ENCODE results near the gene IDUA.
"Not testable (repeated sequence)": the region's sequence is repeated elsewhere in the genome, so short reads cannot be mapped to it uniquely, and the experiment has no call there.

IDUA gene

DNA sequence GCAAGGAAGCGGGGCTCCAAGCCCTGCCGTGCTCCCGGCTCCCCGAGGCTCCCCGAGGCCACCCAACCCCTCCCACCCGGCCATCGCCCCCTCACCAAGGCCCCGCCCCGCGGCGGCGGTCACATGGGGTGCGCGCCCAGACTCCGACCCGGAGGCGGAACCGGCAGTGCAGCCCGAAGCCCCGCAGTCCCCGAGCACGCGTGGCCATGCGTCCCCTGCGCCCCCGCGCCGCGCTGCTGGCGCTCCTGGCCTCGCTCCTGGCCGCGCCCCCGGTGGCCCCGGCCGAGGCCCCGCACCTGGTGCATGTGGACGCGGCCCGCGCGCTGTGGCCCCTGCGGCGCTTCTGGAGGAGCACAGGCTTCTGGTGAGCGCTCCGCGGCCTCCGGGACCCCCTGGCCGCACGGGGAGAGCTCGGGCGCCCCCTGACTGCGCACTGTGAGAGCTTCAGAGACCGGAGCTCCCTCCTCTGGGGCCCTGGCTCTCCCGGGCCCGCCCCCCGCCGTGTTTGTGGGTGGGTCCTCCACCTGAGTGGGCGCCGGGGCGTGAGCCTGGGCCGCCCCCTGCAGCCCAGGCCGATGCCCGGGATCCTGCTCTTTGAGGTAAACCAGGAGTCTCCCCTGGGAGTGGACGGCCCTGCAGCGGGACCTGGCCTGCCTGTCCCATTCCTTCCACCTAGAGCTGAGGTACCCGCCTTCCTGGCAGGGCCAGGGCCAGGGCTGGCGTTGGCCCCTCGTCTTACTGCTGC is at the start of gene IDUA:
Gene IDUA (plus strand): TSS at position 166 of the 745 bp plus-strand sequence. CDS start 41 bp downstream, at position 207.
- peak; percentile 36 for DNase-seq

DNA sequence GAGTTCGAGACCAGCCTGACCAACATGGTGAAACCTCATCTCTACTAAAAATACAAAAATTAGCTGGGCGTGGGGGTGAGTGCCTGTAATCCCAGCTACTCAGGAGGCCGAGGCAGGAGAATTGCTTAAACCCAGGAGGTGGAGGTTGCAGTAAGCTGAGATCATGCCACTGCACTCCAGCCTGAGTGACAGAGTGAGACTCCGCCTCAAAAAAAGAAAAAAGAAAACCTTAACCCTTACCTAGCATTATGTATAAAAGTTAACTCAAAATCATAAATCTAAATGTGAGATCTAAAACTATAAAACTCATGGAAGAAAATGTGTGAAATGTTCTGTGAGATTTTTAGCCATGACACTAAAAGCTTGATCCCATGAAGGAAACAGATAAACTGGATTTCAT is 47.3 kb upstream of the IDUA start:
- DNase-seq: not testable (repeated sequence)

DNA sequence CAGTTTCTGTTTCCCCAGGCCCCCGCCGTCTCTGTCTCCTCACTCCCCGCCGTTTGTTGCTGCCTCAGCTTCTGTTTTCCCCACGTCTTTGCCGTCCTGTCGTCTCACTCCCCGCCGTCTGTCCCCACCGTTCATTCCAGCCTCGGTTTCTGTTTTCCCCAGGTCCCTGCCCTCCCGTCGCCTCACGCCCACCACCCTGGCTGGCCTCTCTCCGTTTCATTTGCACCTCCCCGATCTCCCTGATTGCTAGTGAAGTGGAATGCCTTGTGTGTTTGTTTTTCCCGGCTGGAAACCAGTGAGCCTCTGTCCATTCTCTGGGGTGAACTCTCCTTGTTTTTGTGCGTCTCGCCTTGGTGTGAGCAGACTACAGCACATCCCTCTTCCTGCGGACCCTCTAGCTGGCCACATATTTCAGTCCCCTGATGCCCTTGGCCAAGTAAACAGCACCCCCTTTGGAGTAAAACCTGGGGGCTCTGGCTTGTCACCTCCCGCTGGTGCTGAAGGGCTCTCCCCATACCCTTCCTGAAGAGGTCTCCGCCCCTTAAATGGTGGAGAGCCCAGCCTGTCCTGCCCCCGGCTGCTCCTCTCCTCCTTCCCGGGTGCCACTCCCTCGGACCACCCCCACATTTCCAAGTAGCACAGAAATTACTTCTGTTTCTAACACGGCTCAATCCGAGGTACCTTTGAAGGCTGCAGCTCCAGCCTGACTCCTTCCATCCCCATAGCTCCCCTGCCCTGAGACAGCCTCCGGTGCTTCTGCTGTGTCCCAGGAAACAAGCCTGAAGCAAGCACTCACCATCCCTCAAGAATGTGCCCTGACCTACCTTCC is 41.4 kb upstream of the IDUA start:
- no peak for DNase-seq

DNA sequence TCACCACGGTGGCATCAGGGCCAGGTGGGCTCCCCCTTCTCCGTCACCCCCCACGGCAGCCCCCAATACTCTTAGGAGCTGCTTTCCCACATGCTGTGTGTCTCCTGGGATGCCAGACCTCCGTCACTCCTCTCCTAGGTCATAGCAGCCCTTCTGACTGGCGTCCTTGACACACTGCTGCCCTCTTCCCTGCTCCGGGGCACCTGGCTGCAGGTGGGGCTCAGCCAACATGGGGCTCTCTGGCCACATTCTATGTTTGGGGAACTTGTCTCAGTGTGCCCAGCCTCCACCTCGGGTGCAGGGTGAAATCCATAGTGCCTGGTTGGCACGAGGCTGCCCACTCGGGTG is 40.8 kb upstream of the IDUA start:
- no peak for DNase-seq

DNA sequence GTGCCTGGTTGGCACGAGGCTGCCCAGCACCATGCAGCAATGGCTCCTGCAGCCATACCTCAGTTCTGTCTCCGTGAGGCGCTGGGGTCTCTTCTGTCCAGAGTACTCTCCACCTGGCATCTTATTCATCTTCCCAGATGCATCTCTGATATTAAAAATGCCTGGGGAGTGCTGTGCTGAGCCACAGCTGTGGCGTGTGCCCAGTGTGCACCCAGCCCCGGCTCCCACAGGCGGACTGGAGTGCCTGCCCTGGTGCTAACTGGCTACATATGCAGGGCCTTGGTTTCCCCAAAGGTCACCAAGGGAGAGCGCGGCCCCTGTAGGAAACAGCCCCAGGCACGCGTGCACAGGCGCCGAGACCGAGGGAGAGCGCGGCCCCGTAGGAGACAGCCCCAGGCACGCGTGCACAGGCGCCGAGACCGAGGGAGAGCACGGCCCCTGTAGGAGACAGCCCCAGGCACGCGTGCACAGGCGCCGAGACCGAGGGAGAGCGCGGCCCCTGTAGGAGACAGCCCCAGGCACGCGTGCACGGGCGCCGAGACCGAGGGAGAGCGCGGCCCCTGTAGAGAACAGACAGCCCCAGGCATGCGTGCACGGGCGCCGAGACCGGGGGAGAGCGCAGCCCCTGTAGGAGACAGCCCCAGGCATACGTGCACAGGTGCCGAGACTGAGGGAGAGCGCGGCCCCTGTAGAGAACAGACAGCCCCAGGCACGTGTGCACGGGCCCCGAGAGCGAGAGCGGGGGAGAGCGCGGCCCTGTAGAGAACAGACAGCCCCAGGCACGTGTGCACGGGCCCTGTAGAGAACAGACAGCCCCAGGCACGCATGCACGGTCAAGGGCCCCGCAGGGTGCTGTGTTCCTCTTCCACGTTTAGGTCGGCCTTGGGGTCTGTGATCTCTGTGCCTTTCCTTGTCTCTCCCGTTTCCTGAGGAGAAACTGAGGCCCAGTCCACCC is 40.0 kb upstream of the IDUA start:
- no peak for DNase-seq

DNA sequence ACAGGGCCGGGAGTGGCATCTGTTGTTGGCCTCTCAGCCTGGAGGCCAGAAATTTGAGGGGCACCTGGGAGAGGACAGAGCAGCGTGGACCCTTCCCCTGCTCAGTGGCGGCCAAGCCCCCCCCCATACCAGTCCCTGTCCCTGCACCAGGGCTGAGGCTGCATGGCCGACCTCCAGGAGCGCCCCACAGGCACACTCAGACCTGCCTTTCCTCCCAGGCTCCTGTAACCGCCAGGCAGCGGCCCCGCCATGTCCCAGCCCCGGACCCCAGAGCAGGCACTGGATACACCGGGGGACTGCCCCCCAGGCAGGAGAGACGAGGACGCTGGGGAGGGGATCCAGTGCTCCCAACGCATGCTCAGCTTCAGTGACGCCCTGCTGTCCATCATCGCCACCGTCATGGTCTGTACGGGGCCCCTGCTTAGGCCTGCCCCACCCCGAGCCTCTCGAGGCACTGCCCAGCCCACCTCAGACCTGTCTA is 39.3 kb upstream of the IDUA start:
- DNase-seq: no peak

GRCh38 chr4:948101-948935 is 38.5 kb upstream of the IDUA start:
- no peak for DNase-seq

GRCh38 chr4:948936-949300 is 37.9 kb upstream of the IDUA start:
- DNase-seq: no peak

- DNase-seq: no peak
Observed at GRCh38 chr4:949656-950055, 37.2 kb upstream of the IDUA start.

DNA sequence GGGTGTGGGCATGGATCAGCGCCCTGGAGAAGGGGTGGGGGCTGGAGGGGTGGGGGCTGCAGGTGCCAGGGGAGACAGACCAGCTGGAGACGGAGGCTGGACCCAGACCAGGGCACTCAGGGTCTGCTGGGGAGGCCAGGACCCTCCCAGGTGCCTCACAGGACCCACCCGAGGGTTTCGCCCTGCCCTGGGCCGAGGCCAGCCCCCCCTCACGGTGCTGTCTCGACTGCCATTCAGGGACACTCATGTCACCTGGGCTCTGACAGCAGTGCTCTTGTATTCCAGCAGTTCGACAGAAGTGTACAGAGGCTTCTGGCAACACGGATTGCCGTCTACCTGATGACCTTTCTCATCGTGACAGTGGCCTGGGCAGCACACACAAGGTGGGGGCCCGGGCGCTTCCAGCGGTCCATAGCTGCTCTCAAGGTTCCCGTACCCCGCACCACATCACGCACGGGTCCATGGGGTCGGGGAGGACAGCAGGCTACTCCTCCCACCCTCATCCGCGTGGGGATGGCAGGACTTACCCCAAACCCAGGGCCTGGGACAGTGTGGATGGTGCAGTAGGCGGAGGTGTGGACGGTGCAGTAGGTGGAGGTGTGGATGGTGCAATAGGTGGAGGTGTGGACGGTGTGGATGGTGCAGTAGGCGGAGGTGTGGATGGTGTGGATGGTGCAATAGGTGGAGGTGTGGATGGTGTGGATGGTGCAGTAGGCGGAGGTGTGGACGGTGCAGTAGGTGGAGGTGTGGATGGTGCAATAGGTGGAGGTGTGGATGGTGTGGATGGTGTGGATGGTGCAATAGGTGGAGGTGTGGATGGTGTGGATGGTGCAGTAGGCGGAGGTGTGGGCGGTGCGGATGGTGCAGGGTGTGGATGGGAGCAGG is 36.5 kb upstream of the IDUA start:
- no peak for DNase-seq

DNA sequence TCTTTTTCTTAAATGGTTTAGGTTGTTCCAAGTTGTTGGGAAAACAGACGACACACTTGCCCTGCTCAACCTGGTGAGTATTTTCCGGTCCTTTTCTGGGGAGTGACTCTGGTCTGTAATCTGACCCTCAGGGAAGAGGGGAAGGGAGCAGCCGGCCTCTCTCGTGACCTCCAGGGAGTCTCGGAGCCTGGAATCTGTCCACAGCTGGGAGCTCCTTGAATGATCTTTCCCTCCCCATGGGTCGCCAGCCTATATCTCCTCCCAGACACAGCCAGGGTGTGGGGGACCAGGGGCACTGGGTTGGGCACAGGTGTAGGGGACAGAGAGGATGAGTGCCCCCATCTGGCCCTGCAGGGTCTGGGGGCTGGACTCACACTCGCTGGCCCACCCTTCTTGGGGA is 35.7 kb upstream of the IDUA start:
- DNase-seq: no peak

GRCh38 chr4:951594-952468 is 35.0 kb upstream of the IDUA start:
- DNase-seq: no peak

- DNase-seq: no peak
Observed at GRCh38 chr4:952881-953573, 33.8 kb upstream of the IDUA start.

GRCh38 chr4:953574-953915 is 33.3 kb upstream of the IDUA start:
- DNase-seq: no peak

- DNase-seq: no peak
Observed at GRCh38 chr4:954211-955020, 32.4 kb upstream of the IDUA start.

DNA sequence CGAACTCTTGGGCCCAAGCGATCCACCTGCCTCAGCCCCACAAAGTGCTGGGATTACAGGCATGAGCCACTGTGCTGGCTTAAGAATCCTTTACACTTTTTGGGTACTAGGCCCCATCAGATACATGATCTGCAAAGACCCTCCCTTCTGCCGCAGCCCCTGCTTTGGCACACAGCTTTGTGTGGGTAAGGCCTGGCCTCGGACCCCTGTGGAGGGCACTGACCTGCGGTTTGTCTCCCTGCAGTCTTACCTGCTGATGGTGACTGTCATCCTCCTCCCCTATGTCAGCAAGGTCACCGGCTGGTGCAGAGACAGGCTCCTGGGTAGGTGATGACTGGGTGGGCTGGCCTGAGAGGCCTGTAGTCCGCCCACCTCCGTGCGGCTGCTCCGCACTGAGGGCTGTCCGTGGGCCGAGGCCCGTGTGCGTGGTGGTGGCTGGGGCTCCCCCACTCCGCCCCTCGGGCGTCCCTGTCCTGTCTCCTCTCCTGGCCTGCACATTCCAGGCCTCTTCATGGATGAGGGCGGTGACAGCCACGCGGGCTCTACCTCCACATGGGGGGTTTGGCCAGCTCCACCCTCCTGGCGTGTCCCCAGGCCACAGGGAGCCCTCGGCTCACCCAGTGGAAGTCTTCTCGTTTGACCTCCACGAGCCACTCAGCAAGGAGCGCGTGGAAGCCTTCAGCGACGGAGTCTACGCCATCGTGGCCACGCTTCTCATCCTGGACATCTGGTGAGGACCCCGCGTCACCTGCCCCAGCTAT is 31.5 kb upstream of the IDUA start:
- DNase-seq: no peak

DNA sequence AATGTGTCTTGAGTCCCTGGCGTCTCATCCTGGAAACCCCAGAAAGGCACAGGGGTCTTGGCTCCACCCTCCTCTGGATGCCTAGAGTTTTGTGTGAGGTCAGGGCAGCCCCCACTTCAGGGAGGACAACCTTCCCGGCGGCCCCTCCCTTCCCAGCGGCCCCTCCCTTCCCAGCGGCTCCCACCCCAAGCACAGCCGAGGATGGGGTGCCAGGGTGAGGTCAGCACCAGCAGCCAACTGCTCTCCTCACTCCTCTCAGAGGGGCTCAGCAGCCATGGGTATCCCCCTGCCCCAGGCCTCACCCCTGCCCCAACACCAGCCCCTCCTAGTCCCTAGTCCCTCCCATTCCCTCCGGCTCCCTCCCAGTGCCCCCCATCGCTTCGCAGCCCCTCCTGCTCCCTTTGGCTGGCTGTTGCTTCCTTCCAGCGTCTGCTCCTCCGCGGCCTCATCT is 30.9 kb upstream of the IDUA start:
- no peak for DNase-seq
